Measurements from ENCODE around the gene HPCAL1. TPM values are rescaled to one million over a fixed set of nuclear protein-coding genes. Genes with fewer than 3 reads are reported as not detected.

HPCAL1 gene
- total RNA-seq, 1 experiment from 2014 or later = 26.9 TPM

- H3K36me3 Mint-ChIP-seq (ENCODE audit: insufficient read depth, unreplicated experiment) = peaks cover 7% of the 10 kb centered on the region
- H3K36me3 ChIP-seq (ENCODE audit: control insufficient read depth, insufficient read depth, low read length) = no peaks in the 10 kb centered on the region
- TF ChIP-seq CTCF (IDR thresholded peaks at IDR 0.05; ENCODE audit: insufficient read depth in 1 of 2, low read depth in 1 of 2, low read length in 1 of 2, severe bottlenecking in 1 of 2, unreplicated experiment in 1 of 2) = no peak
- ChIA-PET CTCF (no interaction called here), POLR2A (no interaction called here)
- peak in 1 of 2 experiments; percentile 1 for DNase-seq
- no peaks in the 10 kb centered on the region for H3K9me3 ChIP-seq
- H3K4me3 Mint-ChIP-seq (ENCODE audit: unreplicated experiment) = no peak overlapping the region
- H3K27me3 Mint-ChIP-seq (ENCODE audit: insufficient read depth, unreplicated experiment) = no peaks in the 10 kb centered on the region
- no peaks in the 10 kb centered on the region for H3K9me3 Mint-ChIP-seq (ENCODE audit: unreplicated experiment)
- no peak overlapping the region for H3K27ac Mint-ChIP-seq (ENCODE audit: unreplicated experiment)
- peaks cover 17% of the 10 kb centered on the region for H3K4me1 ChIP-seq
- peaks cover 22% of the 10 kb centered on the region for H3K4me1 Mint-ChIP-seq (ENCODE audit: low read depth, unreplicated experiment)
- no TSS peak for BruUV-seq (replicated peaks)
- intact Hi-C loops (cut with micrococcal nuclease; ENCODE audit: unreplicated experiment) = loop anchor here (10.0 kb wide), 1 partner anchor 160 kb away; no protein-coding TSS in a partner anchor
- H3K27me3 ChIP-seq (replicated peaks; ENCODE audit: control insufficient read depth, insufficient read depth, low read length) = no peaks in the 10 kb centered on the region; the same call in 1 of the 2 replicates
- no peak overlapping the region for H3K4me3 ChIP-seq (ENCODE audit: low read depth, low read length)
Measured at GRCh38 chr2:10274983-10275802, 27.5 kb upstream of the HPCAL1 start.

GRCh38 chr2:10276481-10277292 is 26.0 kb upstream of the HPCAL1 start:
- intact Hi-C loops (cut with micrococcal nuclease; ENCODE audit: unreplicated experiment) = loop anchor here (10.0 kb wide), 1 partner anchor 158 kb away; no protein-coding TSS in a partner anchor
- Mint-ChIP-seq H3K9me3 (ENCODE audit: unreplicated experiment) (no peaks in the 10 kb centered on the region), H3K27ac (ENCODE audit: unreplicated experiment) (no peak overlapping the region), H3K36me3 (ENCODE audit: insufficient read depth, unreplicated experiment) (peaks cover 4% of the 10 kb centered on the region), H3K4me3 (ENCODE audit: unreplicated experiment) (no peak overlapping the region), H3K27me3 (ENCODE audit: insufficient read depth, unreplicated experiment) (no peaks in the 10 kb centered on the region), H3K4me1 (ENCODE audit: low read depth, unreplicated experiment) (peaks cover 14% of the 10 kb centered on the region)
- ChIA-PET CTCF (interaction anchor here (1.1 kb wide), 1 partner anchor 12 kb away, joined by 3 read pairs; no protein-coding TSS in a partner anchor), POLR2A (no interaction called here)
- H3K36me3 ChIP-seq (ENCODE audit: control insufficient read depth, insufficient read depth, low read length) = no peaks in the 10 kb centered on the region
- no peaks in the 10 kb centered on the region; the same call in 1 of the 2 replicates for H3K27me3 ChIP-seq (replicated peaks; ENCODE audit: control insufficient read depth, insufficient read depth, low read length)
- H3K9me3 ChIP-seq = no peaks in the 10 kb centered on the region
- BruUV-seq (replicated peaks) = no TSS peak
- H3K4me3 ChIP-seq (ENCODE audit: low read depth, low read length) = no peak overlapping the region
- no peak for DNase-seq
- H3K4me1 ChIP-seq = peaks cover 6% of the 10 kb centered on the region; the same call in 1 of the 2 replicates
- no peak for TF ChIP-seq CTCF (IDR thresholded peaks at IDR 0.05; ENCODE audit: insufficient read depth in 1 of 2, low read depth in 1 of 2, low read length in 1 of 2, severe bottlenecking in 1 of 2, unreplicated experiment in 1 of 2)

Measured in Caco-2 (cell line).